HFF-Myc (cell line): ENCODE data around the gene CHCHD5.
"Not testable (repeated sequence)": the region's sequence is repeated elsewhere in the genome, so short reads cannot be mapped to it uniquely, and the experiment has no call there.

Experiments
- DNase-seq: peaks from one replicate; pipeline ENCODE4 v3.0.0-alpha.2; 2011; ENCODE audit warnings: low read depth; ENCODE audit errors: extremely low read depth
- H3K4me3 ChIP-seq: replicated peaks from 2 replicates; pipeline ENCODE4 v1.5.1; 2011; ENCODE audit warnings: low read depth, mild to moderate bottlenecking, control low read depth, low read length
- CTCF ChIP-seq: IDR thresholded peaks from 2 replicates; pipeline ENCODE4 v1.5.1; 2012; ENCODE audit warnings: mild to moderate bottlenecking, low read depth, low read length, control low read depth; ENCODE audit errors: missing control alignments

The CHCHD5 gene

GRCh38 chr2:112601754-112602153 is 17.3 kb downstream of the CHCHD5 start:
- DNase-seq, result no peak
- no peak overlapping the region for H3K4me3 ChIP-seq
- no peak for TF ChIP-seq CTCF

GRCh38 chr2:112602917-112603316 is 18.5 kb downstream of the CHCHD5 start:
- H3K4me3 ChIP-seq, result no peak overlapping the region
- no peak for DNase-seq
- TF ChIP-seq CTCF, result no peak

GRCh38 chr2:112603731-112604130 is 19.3 kb downstream of the CHCHD5 start:
- no peak for DNase-seq
- no peak overlapping the region for H3K4me3 ChIP-seq
- TF ChIP-seq CTCF, result no peak

- no peak for TF ChIP-seq CTCF
- H3K4me3 ChIP-seq, result no peak overlapping the region
- DNase-seq, result no peak
These were observed 20.5 kb downstream of the CHCHD5 start for GRCh38 chr2:112604952-112605351.

- TF ChIP-seq CTCF, result no peak
- DNase-seq, result no peak
- H3K4me3 ChIP-seq, result no peak overlapping the region
These were observed 21.5 kb downstream of the CHCHD5 start for GRCh38 chr2:112605926-112606325.

GRCh38 chr2:112606547-112606946 is 22.1 kb downstream of the CHCHD5 start:
- no peak for TF ChIP-seq CTCF
- H3K4me3 ChIP-seq, result no peak overlapping the region
- DNase-seq, result no peak

- H3K4me3 ChIP-seq, result no peak overlapping the region
- DNase-seq, result no peak
- TF ChIP-seq CTCF, result no peak
These were observed 23.4 kb downstream of the CHCHD5 start for GRCh38 chr2:112607680-112608438.

GRCh38 chr2:112609320-112609719 is 24.9 kb downstream of the CHCHD5 start:
- not testable (repeated sequence) for DNase-seq, H3K4me3 ChIP-seq

GRCh38 chr2:112612283-112612682 is 27.9 kb downstream of the CHCHD5 start:
- not testable (repeated sequence) for H3K4me3 ChIP-seq, DNase-seq
